Measurements from ENCODE around the gene LAMC2.
A peak's percentile ranks its signal among the peaks of the same experiment; 100 is the strongest.

LAMC2 gene

DNA sequence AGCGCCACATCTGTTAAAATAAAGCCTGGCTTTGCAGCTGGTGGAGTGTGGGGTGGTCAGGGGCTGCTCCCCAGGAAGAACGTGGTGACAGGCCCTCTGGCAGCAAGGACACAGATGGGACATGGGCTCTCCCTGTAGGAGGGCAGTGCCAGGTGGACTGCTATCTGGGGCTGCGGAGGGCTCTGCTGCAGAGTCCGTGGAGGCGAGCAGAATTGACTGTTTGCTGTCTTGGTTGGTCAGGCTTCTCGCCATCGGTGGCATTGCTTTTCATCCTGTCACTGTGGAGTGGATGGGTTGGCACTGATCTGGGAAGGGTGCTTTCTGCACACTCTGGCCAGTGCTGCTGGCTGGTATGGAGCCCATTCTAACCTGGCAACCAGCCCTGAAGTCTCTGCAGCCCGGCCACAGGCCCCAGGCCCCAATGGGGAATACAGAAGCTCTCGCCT, 103.0 kb downstream of the LAMC2 start:
- no peak for TF ChIP-seq CEBPB (IDR thresholded peaks at IDR 0.05)
- TF ChIP-seq, protein P1, sequence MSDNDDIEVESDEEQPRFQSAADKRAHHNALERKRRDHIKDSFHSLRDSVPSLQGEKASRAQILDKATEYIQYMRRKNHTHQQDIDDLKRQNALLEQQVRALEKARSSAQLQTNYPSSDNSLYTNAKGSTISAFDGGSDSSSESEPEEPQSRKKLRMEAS (IDR thresholded peaks at IDR 0.05) = no peak
- no peak for TF ChIP-seq NFIC (IDR thresholded peaks at IDR 0.05)
- TF ChIP-seq TAF1 (IDR thresholded peaks at IDR 0.05; ENCODE audit: low read depth) = no peak
- TF ChIP-seq EP300 (IDR thresholded peaks at IDR 0.05; ENCODE audit: borderline replicate concordance) = no peak
- TF ChIP-seq REST (IDR thresholded peaks at IDR 0.05; ENCODE audit: low read depth) = no peak
- no peak for TF ChIP-seq TCF12 (IDR thresholded peaks at IDR 0.05; ENCODE audit: low read depth)
- TF ChIP-seq CREB1 (IDR thresholded peaks at IDR 0.05; ENCODE audit: low read depth) = no peak
- TF ChIP-seq FOXM1 (IDR thresholded peaks at IDR 0.05; ENCODE audit: borderline replicate concordance, low read depth) = no peak
- TF ChIP-seq, protein P2, sequence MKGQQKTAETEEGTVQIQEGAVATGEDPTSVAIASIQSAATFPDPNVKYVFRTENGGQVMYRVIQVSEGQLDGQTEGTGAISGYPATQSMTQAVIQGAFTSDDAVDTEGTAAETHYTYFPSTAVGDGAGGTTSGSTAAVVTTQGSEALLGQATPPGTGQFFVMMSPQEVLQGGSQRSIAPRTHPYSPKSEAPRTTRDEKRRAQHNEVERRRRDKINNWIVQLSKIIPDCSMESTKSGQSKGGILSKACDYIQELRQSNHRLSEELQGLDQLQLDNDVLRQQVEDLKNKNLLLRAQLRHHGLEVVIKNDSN (IDR thresholded peaks at IDR 0.05) = no peak
- no peak for TF ChIP-seq RAD21 (IDR thresholded peaks at IDR 0.05; ENCODE audit: low read depth)
- no peak for TF ChIP-seq TEAD4 (IDR thresholded peaks at IDR 0.05)
- no peak for TF ChIP-seq YY1 (IDR thresholded peaks at IDR 0.05; ENCODE audit: low read depth)

DNA sequence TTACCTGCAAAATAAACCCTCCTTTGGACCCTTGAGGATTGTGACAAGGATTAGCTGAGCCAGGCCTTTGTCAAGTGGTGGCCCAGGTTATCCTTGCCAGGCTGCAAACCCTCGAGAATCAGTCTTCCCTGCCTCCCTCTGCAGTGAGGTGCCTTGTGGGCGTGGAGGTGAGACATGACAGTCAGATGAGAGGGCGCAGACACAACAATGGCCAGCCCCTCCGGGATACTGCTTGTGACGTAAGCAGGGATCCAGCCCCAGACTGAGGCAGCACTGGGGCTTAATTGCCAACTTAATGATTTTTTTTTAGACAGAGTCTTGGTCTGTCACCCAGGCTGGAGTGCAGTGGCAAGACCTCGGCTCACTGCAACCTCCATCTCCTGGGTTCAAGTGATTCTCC, 104.6 kb downstream of the LAMC2 start:
- TF ChIP-seq, protein P2 (IDR thresholded peaks at IDR 0.05) = no peak
- TF ChIP-seq CREB1 (IDR thresholded peaks at IDR 0.05; ENCODE audit: low read depth) = no peak
- no peak for TF ChIP-seq FOXM1 (IDR thresholded peaks at IDR 0.05; ENCODE audit: borderline replicate concordance, low read depth)
- TF ChIP-seq NFIC (IDR thresholded peaks at IDR 0.05) = no peak

GRCh38 chr1:183291216-183291762, 105.2 kb downstream of the LAMC2 start:
- no peak for TF ChIP-seq TAF1 (IDR thresholded peaks at IDR 0.05; ENCODE audit: low read depth)
- TF ChIP-seq, protein P1 (IDR thresholded peaks at IDR 0.05) = no peak
- TF ChIP-seq TEAD4 (IDR thresholded peaks at IDR 0.05) = no peak
- no peak for TF ChIP-seq ZBTB7A (IDR thresholded peaks at IDR 0.05; ENCODE audit: low read depth)
- TF ChIP-seq, protein P2 (IDR thresholded peaks at IDR 0.05) = no peak
- TF ChIP-seq YY1 (IDR thresholded peaks at IDR 0.05; ENCODE audit: low read depth) = no peak
- no peak for TF ChIP-seq CEBPB (IDR thresholded peaks at IDR 0.05)
- no peak for TF ChIP-seq FOXM1 (IDR thresholded peaks at IDR 0.05; ENCODE audit: borderline replicate concordance, low read depth)
- TF ChIP-seq RAD21 (IDR thresholded peaks at IDR 0.05; ENCODE audit: low read depth) = no peak
- TF ChIP-seq TCF12 (IDR thresholded peaks at IDR 0.05; ENCODE audit: low read depth) = no peak
- no peak for TF ChIP-seq EGR1 (IDR thresholded peaks at IDR 0.05)
- no peak for TF ChIP-seq NFIC (IDR thresholded peaks at IDR 0.05)
- TF ChIP-seq CREB1 (IDR thresholded peaks at IDR 0.05; ENCODE audit: low read depth) = no peak
- no peak for TF ChIP-seq REST (IDR thresholded peaks at IDR 0.05; ENCODE audit: low read depth)
- TF ChIP-seq EP300 (IDR thresholded peaks at IDR 0.05; ENCODE audit: borderline replicate concordance) = no peak

- TF ChIP-seq RAD21 (IDR thresholded peaks at IDR 0.05; ENCODE audit: low read depth) (no peak), REST (IDR thresholded peaks at IDR 0.05; ENCODE audit: low read depth) (no peak), FOXM1 (IDR thresholded peaks at IDR 0.05; ENCODE audit: borderline replicate concordance, low read depth) (no peak), YY1 (IDR thresholded peaks at IDR 0.05; ENCODE audit: low read depth) (no peak), TEAD4 (IDR thresholded peaks at IDR 0.05) (peak; percentile 70), NFIC (IDR thresholded peaks at IDR 0.05) (no peak; the same call in none of the 2 replicates), TCF12 (IDR thresholded peaks at IDR 0.05; ENCODE audit: low read depth) (peak; percentile 54)
- TF ChIP-seq, protein P1 (IDR thresholded peaks at IDR 0.05) = peak; percentile 13; the same call in 1 of the 2 replicates
- TF ChIP-seq, protein P2 (IDR thresholded peaks at IDR 0.05) = no peak
These were observed 105.9 kb downstream of the LAMC2 start for GRCh38 chr1:183291802-183292514.
